GM21786 (cell line): ENCODE measurements around the gene INPP4A.

Source experiments
- ATAC-seq: cut with Tn5 transposase; IDR thresholded peaks from one replicate; pipeline ENCODE4 v1.9.1; 2021; ENCODE audit not compliant: unreplicated experiment

The INPP4A gene

GRCh38 chr2:98489971-98490962, 45.6 kb downstream of the INPP4A start:
- no peak for ATAC-seq

- no peak for ATAC-seq
These were observed 47.8 kb downstream of the INPP4A start for GRCh38 chr2:98492441-98492840.

GRCh38 chr2:98494699-98495098, 50.0 kb downstream of the INPP4A start:
- no peak for ATAC-seq

- ATAC-seq: no peak
These were observed 52.3 kb downstream of the INPP4A start for GRCh38 chr2:98496750-98497493.

DNA sequence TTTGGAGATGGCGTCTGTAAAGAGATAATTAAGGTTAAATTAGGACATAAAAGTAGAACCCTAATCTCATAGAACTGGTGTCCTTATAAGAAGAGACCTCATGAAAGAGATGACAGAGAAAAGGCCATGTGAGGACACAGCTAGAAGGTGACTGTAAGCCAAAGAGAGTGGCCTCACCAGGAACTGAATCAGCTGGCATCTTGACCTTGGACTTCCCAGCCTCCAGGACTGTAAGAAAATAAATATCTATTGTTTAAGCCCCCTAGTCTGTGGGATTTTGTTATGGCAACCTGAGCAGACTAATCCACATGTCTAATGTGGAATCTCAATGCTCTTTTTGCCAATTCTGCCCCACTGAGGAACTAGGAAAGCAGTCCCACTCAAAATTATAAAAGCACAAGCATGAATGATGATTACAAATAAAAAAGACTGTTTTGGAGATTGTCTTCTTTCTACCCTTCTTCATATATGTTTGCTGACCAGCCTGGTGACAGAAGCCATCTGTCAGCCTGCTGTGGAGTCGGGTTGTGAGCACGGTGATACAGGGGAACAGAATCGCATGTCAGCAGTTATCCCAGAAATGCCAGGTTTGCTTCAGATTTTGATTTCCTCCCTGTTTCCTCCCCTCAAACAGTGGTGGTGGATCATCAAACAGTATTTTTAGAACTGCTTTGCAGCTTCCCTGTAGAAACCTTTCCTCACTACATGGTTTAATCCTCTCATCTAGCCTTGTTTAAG, 54.2 kb downstream of the INPP4A start:
- ATAC-seq: no peak

- ATAC-seq: no peak
These were observed 55.9 kb downstream of the INPP4A start for GRCh38 chr2:98500561-98500960.

DNA sequence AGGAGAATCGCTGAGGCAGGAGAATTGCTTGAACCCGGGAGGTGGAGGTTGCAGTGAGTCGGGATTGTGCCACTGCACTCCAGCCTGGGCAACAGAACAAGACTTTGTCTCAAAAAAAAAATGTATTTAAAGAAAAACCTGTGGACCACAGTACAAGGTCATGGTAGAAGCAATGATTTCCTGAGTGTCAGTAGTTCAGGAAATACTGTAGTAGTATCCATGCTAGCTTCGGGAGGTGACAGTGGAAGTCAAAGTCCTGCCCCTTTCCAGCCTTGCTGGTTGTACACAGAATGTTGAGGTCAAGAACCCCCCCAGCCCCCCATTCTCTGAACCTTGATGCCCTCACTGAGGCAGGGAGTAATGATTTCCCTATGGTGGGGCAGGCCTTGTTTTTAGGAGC, 56.6 kb downstream of the INPP4A start:
- ATAC-seq: no peak

DNA sequence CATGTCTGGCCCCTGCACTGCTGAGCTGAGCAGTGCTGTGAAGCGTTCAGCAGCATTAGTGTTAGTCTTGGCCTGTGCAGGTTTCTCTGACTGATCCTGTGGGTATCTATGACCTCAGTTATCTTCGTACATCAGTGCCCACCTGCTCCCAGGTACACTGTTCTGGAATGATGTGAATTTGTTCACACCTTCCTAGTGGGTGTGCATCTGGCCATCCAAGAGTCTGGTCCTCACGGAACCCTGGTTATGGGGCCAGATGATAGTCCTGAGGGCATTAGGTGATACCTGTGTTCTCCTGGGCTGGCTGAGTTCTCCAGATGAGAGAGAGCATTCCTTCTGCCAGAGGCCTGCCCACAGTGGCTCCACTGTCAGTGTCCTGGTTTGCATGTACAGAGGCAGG, 57.2 kb downstream of the INPP4A start:
- ATAC-seq: no peak

DNA sequence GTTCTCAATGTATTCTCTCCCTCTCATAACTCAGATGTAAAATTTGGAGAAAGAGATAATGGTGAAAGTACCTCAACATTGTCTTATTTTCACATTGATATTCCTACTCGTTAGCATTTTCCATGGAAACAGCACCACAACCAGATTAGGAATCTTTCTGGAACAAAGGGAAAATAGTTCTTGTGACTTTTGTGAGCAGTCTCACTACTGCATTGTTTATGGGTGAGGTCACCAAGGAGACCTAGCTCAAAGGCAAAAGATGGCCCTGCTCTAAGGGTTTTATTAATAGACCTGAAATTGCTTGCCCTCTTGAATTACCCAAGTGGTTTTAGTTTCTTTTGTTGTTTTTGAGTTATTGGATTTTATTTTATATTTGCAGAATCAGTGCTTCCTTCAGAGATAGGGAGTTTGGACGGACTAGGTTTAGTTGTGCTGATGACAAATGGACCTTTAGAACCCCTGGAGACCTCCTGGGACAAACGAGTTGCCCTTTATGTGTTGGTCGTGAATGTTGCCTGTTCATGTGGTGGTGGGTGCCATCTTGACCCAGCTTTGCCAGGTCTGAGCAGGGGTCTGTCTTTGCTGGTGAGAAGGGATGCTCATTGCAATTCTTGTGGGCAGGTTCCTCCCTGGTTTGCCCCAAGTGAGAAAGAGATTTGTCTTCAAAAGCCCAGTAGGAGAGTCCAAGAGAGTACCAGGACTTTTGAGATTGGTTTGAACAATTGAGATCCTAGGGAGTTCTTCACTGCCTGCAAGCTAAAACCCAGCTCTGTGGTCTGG, 58.1 kb downstream of the INPP4A start:
- ATAC-seq: no peak

GRCh38 chr2:98503481-98504105, 58.9 kb downstream of the INPP4A start:
- no peak for ATAC-seq

DNA sequence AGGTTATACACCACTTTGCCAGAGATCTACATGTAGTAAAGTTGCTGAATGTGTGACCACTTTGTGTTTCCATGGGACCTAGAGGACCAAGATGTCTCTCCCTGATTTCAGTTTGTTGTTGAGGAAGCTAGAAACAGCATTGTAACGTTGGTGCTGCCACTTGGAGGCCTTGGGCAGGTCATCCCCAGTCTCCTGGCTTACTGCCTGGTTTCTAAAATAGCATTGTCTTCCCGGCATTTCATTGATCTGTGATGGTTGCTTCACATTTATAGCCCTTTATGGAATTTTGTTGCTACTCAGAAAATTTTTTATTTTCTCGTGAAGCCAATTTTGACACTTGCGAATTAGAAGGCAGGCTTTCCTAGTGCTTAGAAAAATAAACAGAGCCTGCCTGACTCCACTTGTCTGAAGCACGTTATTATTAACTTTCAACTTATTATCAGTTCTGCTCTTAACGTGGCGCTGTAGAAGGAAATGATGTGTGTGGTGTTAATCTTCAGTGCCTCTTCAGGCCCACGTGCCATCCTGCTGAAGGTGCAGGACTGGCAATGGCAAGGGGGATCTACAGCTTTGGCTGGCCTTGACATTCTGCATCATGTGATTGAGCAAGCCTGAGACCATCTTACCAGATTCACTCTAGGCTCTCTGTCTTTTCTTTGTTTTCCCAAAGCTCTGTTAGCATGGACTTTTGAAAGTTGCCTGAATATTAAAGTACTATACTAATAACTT, 59.9 kb downstream of the INPP4A start:
- ATAC-seq: no peak

GRCh38 chr2:98505311-98505808, 60.7 kb downstream of the INPP4A start:
- ATAC-seq: no peak

DNA sequence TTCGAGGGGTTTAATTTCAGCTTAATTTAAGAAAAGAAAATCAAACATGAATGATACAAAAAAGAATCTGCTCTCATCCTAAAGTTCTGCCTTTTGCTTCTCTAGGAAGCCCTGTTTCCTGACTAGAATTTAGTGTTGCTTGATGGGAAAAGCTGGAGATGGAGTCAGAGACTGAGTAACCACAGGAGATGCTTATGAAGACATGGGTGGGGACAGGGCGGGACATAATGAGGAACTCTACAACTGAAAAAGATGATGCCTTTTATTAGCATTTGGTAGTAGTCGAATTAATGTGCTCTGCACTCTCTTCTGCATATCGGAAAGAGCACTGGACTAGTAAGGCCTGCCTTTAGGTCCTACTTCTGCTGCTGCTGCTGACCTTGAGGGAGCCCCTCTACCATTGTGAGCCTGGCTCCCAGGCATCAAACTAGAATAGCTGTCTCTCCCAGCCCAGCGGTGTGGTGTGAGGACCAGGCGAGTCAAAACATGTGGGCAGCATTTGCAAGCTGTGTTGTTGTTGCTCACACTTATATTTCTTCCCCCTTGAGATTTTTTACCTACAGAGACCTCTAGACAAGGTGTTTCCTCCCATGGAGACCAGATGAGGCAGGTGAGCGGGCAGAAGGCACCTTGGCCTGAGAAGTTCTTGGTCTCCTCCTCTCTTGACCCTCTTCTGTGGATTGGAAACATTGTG, 61.5 kb downstream of the INPP4A start:
- no peak for ATAC-seq

GRCh38 chr2:98506881-98507280, 62.2 kb downstream of the INPP4A start:
- ATAC-seq: no peak

- ATAC-seq: no peak
These were observed 62.8 kb downstream of the INPP4A start for GRCh38 chr2:98507461-98507860.

- ATAC-seq: no peak
These were observed 63.4 kb downstream of the INPP4A start for GRCh38 chr2:98507891-98508708.

DNA sequence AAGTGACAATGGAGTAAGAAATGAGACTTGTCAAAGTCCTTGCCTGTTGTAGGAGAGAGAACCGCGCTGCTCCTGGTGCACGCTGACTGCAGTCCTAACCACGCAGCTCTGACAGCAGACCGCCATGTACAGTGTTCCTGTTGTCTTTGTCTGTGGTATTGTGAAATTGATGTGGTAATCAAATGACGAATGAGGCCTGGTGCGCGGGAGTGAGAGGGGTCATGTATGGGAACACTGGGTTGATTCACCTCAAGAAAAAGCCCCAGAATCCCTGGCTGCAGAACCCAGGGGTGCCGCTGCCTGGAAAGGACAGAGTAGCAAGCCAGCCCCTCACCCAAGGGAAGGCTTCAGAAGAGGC, 64.0 kb downstream of the INPP4A start:
- ATAC-seq: no peak
